GM18519 (cell line): ENCODE measurements around the gene RPL7A.

ENCODE experiments used
- ATAC-seq: cut with Tn5 transposase; IDR thresholded peaks from one replicate; pipeline ENCODE4 v1.9.1; 2021; ENCODE audit warnings: mild to moderate bottlenecking, moderate library complexity; ENCODE audit not compliant: unreplicated experiment, low FRiP score

The RPL7A gene

GRCh38 chr9:133346021-133346785 lies 1.8 kb upstream of the RPL7A start:
- no peak for ATAC-seq

GRCh38 chr9:133347515-133347984 lies 468 bp upstream of the RPL7A start:
- peak; percentile 14 for ATAC-seq

- ATAC-seq: no peak
These were observed 928 bp downstream of the RPL7A start for GRCh38 chr9:133348718-133349573.

DNA sequence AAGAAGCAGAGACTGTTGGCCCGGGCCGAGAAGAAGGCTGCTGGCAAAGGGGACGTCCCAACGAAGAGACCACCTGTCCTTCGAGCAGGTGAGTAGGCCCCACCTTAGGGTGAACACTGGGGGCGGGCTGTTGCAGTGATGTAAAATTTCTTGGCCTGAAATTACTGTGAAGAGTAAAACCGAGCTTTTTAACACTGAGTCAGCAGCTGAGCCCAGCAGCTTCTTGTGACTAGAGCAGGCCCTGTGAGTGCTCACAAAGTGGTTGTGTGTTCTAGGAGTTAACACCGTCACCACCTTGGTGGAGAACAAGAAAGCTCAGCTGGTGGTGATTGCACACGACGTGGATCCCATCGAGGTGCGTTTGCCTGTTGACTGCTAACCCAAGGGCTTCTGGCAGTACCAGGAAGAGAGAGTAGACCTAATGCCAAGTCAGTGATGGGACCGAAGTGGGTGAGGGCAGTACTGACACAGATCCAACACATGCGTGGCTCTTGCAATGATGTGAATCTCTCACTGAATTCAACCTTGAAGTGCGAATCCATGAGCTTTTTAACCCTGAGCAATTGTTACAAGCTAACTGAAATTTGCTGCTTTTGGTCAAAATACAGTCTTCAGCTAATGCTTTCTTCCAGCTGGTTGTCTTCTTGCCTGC lies 2.1 kb downstream of the RPL7A start:
- ATAC-seq: no peak

GRCh38 chr9:133351526-133351907 lies 3.5 kb downstream of the RPL7A start:
- ATAC-seq: no peak

DNA sequence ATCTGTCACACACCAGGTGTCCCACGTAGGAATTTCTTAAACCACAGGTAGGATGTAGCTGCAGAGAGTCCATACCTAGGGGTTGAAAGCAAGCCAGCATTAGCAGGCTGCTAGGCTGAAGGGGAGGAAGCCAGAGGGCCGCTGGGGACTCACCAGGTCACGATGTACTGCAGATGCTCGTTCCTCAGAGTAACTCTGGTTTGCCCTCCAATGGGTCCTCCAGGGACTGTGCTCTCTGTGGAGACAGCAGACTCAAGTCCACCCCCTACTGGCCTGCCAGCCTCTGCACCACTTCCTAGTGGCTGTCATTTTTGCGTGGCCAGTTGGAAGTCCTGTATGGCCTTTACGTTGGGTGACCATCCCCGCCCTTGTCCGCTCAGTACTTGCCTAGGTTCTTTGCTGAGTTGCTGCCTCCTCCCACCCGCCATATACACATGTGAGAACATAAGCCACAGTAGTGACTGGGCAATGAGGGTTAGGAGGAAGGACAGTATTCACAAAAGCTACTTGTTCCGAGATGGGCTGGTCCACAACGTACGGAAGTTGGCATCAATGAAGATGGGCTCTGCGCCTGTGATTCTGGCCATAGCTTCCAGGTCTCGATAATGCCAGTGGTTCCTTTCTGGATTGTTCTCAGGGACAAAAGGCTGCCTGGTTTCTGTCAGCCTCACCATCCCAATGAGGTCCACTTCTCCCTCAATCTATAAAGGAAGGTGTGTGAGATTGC lies 4.1 kb downstream of the RPL7A start:
- ATAC-seq: no peak

- no peak for ATAC-seq
These were observed 4.8 kb downstream of the RPL7A start for GRCh38 chr9:133352635-133353340.

DNA sequence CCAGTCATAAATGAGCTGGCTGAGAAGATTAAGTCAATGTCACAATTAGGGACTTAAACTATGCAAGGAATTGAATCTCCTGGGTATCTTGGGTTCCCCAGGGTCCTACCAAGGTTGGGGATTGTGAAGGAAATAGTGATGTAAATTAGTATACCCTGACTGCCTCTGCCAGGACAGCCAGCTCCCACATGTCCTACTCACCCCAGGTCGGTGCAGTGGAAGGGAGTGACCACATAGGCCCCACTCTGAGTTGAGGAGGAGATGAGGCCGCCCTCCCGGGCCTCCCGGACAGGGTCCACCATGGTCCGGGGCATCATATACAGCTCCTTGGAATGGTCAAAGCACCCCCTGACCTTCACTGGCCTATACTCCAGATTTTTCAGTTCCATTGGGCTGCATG lies 5.5 kb downstream of the RPL7A start:
- no peak for ATAC-seq

DNA sequence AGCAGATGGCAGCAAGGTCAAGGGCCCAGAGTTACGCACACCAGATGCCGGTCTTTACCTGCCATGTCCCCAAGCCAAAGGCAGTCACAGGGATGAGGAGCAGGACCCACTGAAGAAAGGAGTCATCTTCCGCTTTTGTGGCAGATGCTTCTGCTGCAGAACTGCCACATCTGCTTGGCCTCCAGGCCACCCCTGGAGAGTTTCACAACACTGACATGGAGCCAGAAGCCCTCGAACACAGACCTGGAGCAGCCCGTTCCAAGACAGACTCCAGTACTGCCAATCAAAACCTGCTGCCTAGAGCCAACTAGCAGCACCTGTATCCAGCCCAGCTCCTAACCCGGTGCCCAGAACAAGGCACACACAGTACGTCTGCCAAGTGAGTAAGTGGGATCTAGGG lies 6.7 kb downstream of the RPL7A start:
- ATAC-seq: no peak

GRCh38 chr9:133355881-133356357 lies 7.9 kb downstream of the RPL7A start:
- no peak for ATAC-seq

DNA sequence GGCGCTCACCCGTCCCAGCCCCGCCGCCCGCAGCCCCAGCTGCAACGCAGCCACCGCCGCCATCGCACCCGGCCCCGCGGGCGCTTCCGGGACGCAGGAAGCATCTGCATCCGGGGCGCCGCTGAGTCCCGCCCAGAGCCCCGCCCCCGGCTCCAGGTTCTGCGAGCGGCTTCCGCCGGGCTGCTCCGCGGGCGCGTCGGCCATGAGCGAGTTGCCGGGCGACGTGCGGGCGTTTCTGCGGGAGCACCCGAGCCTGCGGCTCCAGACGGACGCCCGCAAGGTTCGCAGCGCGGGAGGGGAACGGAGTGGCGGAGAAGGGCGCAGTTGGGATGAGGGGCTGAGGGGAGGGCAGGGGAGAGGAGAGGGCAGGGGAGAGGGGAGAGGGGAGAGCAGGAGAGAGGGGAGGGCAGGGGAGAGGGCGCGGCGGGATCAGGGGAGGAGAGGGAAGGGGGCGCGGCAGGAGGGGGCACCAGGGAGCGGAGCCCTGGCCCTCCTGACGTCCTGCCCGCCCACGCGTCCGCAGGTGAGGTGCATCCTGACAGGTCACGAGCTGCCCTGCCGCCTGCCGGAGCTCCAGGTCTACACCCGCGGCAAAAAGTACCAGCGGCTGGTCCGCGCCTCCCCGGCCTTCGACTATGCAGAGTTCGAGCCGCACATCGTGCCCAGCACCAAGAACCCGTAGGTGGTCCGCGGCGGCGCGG lies 8.5 kb downstream of the RPL7A start, which contains the start of the genes SURF1 and SURF2:
TSS of gene SURF1 (minus strand) at position 97 of the 701 bp plus-strand sequence. CDS start at position 63, 34 bp downstream.
TSS of gene SURF2 (plus strand) at position 160 of the 701 bp plus-strand sequence. CDS start at position 203, 43 bp downstream.
- no peak for ATAC-seq

DNA sequence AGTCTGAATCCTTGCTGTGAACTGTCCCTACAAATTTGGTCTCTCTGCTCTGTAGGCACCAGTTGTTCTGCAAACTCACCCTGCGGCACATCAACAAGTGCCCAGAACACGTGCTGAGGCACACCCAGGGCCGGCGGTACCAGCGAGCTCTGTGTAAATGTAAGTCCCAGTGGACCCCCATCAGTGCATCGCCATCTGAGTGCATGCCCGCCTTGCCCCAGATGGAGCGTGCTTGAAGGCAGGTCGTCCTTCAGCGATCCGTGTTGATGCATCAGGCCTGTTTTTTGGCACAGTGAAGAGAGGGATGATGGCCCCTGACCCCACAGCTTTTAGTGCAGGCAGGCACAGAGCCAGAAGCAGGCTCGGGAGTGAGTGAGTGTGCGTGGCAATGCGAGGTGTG lies 9.6 kb downstream of the RPL7A start:
- no peak for ATAC-seq

DNA sequence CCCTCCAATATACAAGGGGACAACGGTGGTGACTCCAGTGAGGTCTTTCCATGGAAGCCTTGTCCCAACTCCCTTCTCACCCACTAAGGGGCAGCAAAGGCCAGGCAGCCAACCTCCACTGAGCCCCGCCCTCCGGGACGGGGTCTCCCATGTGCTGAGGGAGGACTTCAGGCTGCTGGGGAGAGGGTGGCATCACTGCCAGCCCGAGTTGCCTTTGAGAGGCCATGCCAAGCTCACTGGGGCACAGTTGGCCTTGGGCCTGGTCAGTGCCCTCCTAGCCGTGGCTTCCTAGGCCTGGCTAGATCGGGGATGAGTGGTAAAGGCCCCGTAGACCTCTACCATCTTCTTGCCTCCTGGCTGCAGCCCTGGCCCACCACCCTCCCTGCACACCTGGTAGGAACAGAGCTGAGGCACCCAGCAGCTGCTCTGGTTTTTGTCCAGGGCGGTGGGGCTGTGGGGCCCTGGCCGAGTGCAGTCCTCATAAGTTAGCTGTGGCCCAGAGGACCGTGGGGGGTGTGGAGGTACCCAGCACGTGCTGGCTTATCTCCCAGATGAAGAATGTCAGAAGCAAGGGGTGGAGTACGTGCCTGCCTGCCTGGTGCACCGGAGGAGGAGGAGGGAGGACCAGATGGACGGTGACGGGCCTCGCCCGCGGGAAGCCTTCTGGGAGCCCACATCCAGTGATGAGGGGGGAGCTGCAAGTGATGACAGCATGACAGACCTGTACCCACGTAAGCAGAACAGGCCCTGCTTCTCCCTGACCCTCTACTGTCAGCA lies 11.6 kb downstream of the RPL7A start:
- ATAC-seq: no peak

DNA sequence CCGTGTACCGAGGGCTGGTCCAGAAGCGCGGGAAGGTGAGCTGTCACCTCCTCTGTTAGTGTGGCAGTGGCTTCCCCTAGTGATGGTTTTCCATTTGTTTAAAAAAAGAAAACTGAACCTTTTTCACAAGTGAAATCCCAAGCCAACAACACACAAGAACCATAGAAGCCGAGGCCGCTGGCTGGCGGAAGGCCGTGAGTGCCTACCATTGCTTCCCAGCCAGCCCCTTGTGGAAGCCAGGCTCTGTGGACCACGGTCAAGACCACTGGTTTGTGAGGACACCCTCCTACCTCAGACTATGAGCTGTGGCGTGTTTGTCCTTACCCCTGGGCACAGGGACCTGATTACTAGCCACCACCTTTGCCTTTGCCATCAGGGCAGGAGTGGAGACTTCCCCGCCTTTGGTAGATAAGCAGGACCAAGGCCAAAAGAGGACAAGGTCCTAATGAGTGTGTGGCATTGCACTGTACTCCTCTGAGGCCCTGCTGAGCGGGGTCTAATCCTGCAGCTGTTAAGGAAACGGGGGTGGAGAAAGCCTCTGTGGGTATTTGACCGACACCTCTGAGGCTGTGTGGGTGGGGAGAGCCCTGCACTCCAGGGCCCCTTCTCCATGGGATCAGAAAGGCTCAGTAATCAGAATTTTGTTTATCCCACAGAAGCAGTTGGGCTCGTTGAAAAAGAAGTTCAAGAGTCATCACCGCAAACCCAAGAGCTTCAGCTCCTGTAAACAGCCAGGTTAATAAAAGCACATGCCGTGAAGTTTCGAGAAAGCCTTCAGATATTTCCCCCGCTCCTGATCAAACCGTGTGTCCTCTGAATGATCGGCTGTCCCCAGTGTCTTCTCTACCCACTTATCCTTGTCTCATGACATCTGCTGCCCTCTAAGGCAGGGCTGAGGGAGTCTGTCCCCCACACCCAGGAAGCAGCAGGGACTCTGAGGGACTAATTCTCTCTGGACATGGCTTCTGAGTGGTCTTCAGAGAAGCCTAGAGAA lies 12.7 kb downstream of the RPL7A start:
- no peak for ATAC-seq

DNA sequence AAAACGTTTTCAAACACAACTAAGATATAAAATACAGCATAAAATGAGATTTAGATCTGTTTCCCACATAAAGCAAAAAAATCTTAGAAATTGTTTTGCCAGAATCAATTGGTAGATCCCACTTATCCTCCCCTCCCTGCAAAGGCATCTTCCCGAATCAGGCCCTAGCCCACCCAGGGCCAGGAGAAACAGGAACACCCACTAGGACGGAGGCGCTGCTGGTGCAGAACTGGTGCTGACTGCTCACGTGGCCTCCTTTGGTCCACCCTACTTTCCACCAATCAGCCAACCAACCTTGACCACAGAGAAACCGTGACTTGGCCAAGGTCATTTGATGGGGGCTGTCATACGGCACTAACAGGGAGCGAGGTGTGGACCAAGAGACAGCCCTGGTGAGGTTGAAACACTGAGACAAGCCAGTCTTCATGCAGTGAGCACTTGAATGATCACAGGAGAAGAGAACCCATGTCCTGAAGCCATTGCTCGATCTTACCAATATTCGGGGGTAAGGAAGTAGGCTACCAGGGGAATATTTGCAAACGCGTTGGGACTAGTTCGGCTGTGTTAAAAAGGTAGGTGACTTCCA lies 13.6 kb downstream of the RPL7A start:
- ATAC-seq: no peak

GRCh38 chr9:133362359-133363044 lies 14.5 kb downstream of the RPL7A start:
- no peak for ATAC-seq
